PC-3 (cell line): ENCODE results near the gene JSRP1. TPM values are rescaled to one million over a fixed set of nuclear protein-coding genes. Genes with fewer than 3 reads are reported as not detected.

Source experiments
- ATAC-seq: fragments of 200-7000 bp; cut with Tn5 transposase; 2 replicates; pipeline ENCODE4 v1.9.1; 2020; ENCODE audit warnings: mild to moderate bottlenecking, moderate library complexity
- BruUV-seq: library from RNA; stranded (reverse); fragments of 400-500 nt; replicated peaks from 2 replicates; lab custom pipeline; 2021; lab: Mats Ljungman, UMichigan
- CTCF ChIA-PET: fragments of 300-600 bp; sonication (Branson Sonifier 250); formaldehyde crosslinking; loops from one replicate; lab custom pipeline; 2022; ENCODE audit warnings: antibody characterized with exemption; lab: Charles Lee
- POLR2A ChIA-PET: fragments of 300-600 bp; sonication (Branson Sonifier 250); formaldehyde crosslinking; loops from one replicate; lab custom pipeline; 2022; ENCODE audit warnings: antibody characterized with exemption; ENCODE audit not compliant: unreplicated experiment; lab: Charles Lee
- DNase-seq: peaks from one replicate; pipeline ENCODE4 v3.0.0-alpha.2; 2015
- H2AFZ ChIP-seq: fragments of 300-600 bp; sonication (generic); 2 replicates; pipeline ENCODE4 v1.6.0; 2016; ENCODE audit warnings: antibody characterized with exemption, low read length
- H3F3A ChIP-seq: fragments of 300-600 bp; sonication (generic); one replicate; pipeline ENCODE4 v1.6.0; 2017; ENCODE audit warnings: antibody characterized with exemption, low read length, control low read depth, mild to moderate bottlenecking; ENCODE audit not compliant: unreplicated experiment
- H3K27ac ChIP-seq: fragments of 300-600 bp; sonication (generic); 2 replicates; pipeline ENCODE4 v1.5.1; 2016; ENCODE audit warnings: mild to moderate bottlenecking, low read length
- H3K27me3 ChIP-seq: fragments of 300-600 bp; sonication (generic); 2 replicates; pipeline ENCODE4 v1.6.1; 2016; ENCODE audit warnings: low read length, mixed read lengths
- H3K36me3 ChIP-seq: fragments of 300-600 bp; sonication (generic); 2 replicates; pipeline ENCODE4 v1.6.1; 2016; ENCODE audit warnings: low read depth, mixed run types, low read length, mixed read lengths
- H3K4me1 ChIP-seq: fragments of 300-600 bp; sonication (generic); 2 replicates; pipeline ENCODE4 v1.5.1; 2016; ENCODE audit warnings: low read length; ENCODE audit not compliant: insufficient read depth
- H3K4me2 ChIP-seq: fragments of 300-600 bp; sonication (generic); 2 replicates; pipeline ENCODE4 v1.6.0; 2016; ENCODE audit warnings: low read length
- H3K4me3 ChIP-seq: fragments of 300-600 bp; sonication (generic); 2 replicates; pipeline ENCODE4 v1.5.1; 2016; ENCODE audit warnings: mild to moderate bottlenecking, low read length, mixed read lengths
- H3K79me2 ChIP-seq: fragments of 300-600 bp; sonication (generic); 2 replicates; pipeline ENCODE4 v1.6.1; 2017; ENCODE audit warnings: low read length, mixed read lengths
- H3K9ac ChIP-seq: fragments of 300-600 bp; sonication (generic); 2 replicates; pipeline ENCODE4 v1.6.0; 2016; ENCODE audit warnings: mild to moderate bottlenecking, low read length
- H3K9me2 ChIP-seq: fragments of 300-600 bp; sonication (generic); replicated peaks from 2 replicates; pipeline ENCODE4 v1.6.1; 2016; ENCODE audit warnings: mixed run types, low read length, mixed read lengths
- H3K9me3 ChIP-seq: fragments of 300-600 bp; sonication (generic); 2 replicates; pipeline ENCODE4 v1.6.1; 2016; ENCODE audit warnings: low read length, mixed read lengths
- H4K20me1 ChIP-seq: fragments of 300-600 bp; sonication (generic); 2 replicates; pipeline ENCODE4 v1.6.1; 2016; ENCODE audit warnings: low read length, mixed read lengths
- CTCF ChIP-seq: fragments of 300-600 bp; sonication (generic); conservative IDR thresholded peaks from 2 replicates; pipeline ENCODE4 v1.5.1; 2017; ENCODE audit warnings: antibody characterized with exemption, low read depth, mild to moderate bottlenecking, low read length
- EZH2 ChIP-seq: fragments of 300-600 bp; sonication (generic); IDR thresholded peaks from one replicate; pipeline ENCODE4 v1.6.1; 2017; ENCODE audit warnings: antibody characterized with exemption, mild to moderate bottlenecking, low read length; ENCODE audit not compliant: unreplicated experiment
- EZH2phosphoT487 ChIP-seq: fragments of 300-600 bp; sonication (generic); IDR thresholded peaks from 2 replicates; pipeline ENCODE4 v1.6.1; 2018; ENCODE audit warnings: mild to moderate bottlenecking, antibody characterized with exemption, low read length, borderline replicate concordance
- intact Hi-C: fragments of 100-400 bp; cut with micrococcal nuclease; formaldehyde crosslinking; loops from 2 replicates; pipeline ENCODE4 v1.9.0; 2023
- total RNA-seq: library from RNA; depleted of rRNA; stranded (reverse); fragments of >200 nt; gene quantifications from 2 replicates; pipeline ENCODE4 v1.2.3, GENCODE V29; 2014

JSRP1 gene
- total RNA-seq, 1 experiment from 2014 or later: not detected

GRCh38 chr19:2290441-2291184 is 34.4 kb upstream of the JSRP1 start:
- Histone ChIP-seq H3K4me3 (peak overlapping the region; percentile 51), H3K4me2 (peak overlapping the region; percentile 74), H3K27ac (no peak overlapping the region), H3K79me2 (no peaks in the 10 kb centered on the region), H3K9me2 (no peaks in the 10 kb centered on the region), H2AFZ (no peak overlapping the region), H3K9ac (no peak overlapping the region), H3K27me3 (peaks cover 21% of the 10 kb centered on the region), H3K9me3 (no peaks in the 10 kb centered on the region), H4K20me1 (no peaks in the 10 kb centered on the region), H3K36me3 (no peaks in the 10 kb centered on the region), H3K4me1 (no peaks in the 10 kb centered on the region), H3F3A (no peaks in the 10 kb centered on the region)
- TF ChIP-seq EZH2phosphoT487 (no peak), CTCF (no peak), EZH2 (peak; percentile 67)
- ChIA-PET POLR2A (no interaction called here), CTCF (no interaction called here)
- no TSS peak for BruUV-seq
- ATAC-seq (peak; percentile 30), DNase-seq (no peak)
- intact Hi-C loops: no loop called here

GRCh38 chr19:2289714-2290435 is 33.7 kb upstream of the JSRP1 start:
- H3K9ac ChIP-seq: no peak overlapping the region
- H3K27me3 ChIP-seq: peaks cover 21% of the 10 kb centered on the region
- BruUV-seq: no TSS peak
- no peaks in the 10 kb centered on the region for H3K79me2 ChIP-seq
- peak overlapping the region; percentile 51 for H3K4me3 ChIP-seq
- H3K9me3 ChIP-seq: no peaks in the 10 kb centered on the region
- H3K4me2 ChIP-seq: peak overlapping the region; percentile 74
- ChIA-PET POLR2A (no interaction called here), CTCF (no interaction called here)
- H4K20me1 ChIP-seq: no peaks in the 10 kb centered on the region
- peak; percentile 51; the same call in 1 of the 2 replicates for ATAC-seq
- no peaks in the 10 kb centered on the region for H3K9me2 ChIP-seq
- intact Hi-C loops: no loop called here
- H3K36me3 ChIP-seq: no peaks in the 10 kb centered on the region
- H3F3A ChIP-seq: no peaks in the 10 kb centered on the region
- no peak for TF ChIP-seq CTCF
- no peak for DNase-seq
- no peaks in the 10 kb centered on the region for H3K4me1 ChIP-seq
- no peak overlapping the region for H3K27ac ChIP-seq
- no peak overlapping the region for H2AFZ ChIP-seq
